SH-SY5Y (cell line): ENCODE measurements around the gene ANOS1.

ENCODE experiments used
- GATA2 ChIP-seq: IDR thresholded peaks from 2 replicates; pipeline ENCODE4 v1.6.1; 2011; ENCODE audit warnings: mild to moderate bottlenecking, low read depth, low read length
- GATA3 ChIP-seq: IDR thresholded peaks from 2 replicates; pipeline ENCODE4 v1.6.1; 2011; ENCODE audit warnings: low read depth, mild to moderate bottlenecking, low read length, moderate library complexity

The ANOS1 gene, protein sequence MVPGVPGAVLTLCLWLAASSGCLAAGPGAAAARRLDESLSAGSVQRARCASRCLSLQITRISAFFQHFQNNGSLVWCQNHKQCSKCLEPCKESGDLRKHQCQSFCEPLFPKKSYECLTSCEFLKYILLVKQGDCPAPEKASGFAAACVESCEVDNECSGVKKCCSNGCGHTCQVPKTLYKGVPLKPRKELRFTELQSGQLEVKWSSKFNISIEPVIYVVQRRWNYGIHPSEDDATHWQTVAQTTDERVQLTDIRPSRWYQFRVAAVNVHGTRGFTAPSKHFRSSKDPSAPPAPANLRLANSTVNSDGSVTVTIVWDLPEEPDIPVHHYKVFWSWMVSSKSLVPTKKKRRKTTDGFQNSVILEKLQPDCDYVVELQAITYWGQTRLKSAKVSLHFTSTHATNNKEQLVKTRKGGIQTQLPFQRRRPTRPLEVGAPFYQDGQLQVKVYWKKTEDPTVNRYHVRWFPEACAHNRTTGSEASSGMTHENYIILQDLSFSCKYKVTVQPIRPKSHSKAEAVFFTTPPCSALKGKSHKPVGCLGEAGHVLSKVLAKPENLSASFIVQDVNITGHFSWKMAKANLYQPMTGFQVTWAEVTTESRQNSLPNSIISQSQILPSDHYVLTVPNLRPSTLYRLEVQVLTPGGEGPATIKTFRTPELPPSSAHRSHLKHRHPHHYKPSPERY

DNA sequence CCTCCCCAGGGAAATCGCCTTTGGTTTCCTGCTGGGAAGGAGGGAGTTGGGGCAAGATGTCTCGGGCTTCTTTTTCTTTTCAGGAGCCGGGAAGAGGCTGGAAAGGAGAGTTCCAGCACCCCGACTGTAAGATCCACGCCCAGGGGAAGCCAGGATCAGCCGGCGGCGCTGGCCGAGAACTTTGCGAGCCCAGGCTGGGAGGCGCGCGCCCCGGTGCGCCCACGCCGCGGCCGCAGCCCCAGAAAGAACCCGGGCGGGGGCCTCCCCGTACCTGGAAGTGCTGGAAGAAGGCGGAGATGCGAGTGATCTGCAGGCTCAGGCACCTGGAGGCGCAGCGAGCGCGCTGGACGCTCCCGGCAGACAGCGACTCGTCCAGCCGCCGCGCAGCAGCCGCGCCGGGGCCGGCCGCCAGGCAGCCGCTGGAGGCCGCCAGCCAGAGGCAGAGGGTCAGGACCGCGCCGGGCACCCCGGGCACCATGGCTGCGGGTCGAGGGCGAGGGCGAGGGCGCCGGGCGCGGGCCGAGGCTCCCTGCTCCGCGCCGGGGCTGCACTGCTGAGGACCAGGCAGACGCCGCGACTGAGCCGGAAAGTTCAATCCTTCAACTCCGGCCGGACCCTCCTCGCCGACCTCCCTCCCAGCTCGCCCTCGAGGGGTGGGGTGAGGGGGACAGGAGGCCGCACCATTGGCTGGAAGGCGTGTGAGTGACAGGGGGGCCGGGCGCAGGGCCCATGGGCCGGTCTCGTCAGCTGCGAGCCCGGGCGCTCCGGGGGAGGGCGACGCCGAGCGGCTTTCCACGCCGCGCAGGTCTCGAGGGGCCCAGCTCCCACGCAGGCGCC, at the start of gene ANOS1:
TSS of gene ANOS1 (minus strand) at position 579 of the 837 bp plus-strand sequence. CDS start at position 478, 101 bp downstream.
- TF ChIP-seq GATA2 (no peak), GATA3 (no peak)

DNA sequence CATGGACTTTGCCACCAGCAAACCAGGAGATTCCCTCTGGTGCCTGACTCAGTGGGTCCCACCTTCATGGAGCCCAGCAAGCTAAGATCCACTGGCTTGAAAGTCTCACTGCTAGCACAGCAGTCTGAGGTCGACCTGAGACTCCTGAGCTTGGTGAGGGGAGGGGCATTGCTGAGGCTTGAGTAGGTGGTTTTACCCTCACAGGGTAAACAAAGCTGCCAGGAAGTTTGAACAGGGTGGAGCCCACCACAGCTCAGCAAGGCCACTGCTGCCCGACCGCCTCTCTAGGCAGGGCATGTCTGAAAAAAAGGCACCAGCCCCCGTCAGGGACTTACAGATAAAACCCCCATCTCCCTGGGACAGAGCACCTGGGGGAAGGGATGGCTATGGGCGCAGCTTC, 41.2 kb upstream of the ANOS1 start:
- no peak for TF ChIP-seq GATA2
- no peak for TF ChIP-seq GATA3

DNA sequence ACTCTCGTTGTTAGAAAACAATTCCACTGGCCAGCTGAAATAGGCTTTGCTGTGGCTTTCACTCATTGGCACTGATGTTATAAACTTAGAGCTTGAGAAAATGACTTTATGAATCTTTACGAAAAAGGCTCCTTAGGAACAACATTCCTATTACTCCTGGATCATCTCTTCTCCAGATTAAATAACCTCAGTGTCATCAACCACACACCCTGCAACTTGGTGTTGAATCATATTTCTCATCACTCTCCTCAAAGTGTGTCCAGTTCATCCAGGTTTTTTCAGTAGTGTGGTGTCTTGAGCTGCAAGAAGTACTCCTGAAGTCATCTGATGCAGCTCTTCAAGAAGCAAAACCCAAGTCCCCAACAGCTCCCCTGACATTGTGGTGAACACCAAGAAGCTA, 28.1 kb upstream of the ANOS1 start:
- TF ChIP-seq GATA2 = no peak
- TF ChIP-seq GATA3 = no peak

DNA sequence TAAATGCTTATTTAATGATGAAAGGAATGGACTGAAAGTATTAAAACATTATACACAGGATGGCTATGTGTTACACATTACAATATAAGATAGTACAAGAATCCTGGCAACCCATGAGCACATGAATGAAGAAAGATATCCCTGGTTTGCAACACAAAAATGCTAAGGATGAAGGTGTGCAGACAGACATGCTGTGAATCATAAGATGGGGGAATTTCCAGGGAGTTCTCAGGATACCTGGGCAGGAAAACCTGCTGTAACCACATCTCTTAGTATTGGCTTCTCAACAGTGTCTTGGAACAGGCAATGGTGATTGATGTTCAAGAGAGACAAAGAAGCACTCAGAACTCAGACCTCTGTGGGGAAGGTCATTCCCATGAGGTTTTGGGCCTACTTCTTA, 23.9 kb upstream of the ANOS1 start:
- TF ChIP-seq GATA2 (no peak), GATA3 (no peak)

DNA sequence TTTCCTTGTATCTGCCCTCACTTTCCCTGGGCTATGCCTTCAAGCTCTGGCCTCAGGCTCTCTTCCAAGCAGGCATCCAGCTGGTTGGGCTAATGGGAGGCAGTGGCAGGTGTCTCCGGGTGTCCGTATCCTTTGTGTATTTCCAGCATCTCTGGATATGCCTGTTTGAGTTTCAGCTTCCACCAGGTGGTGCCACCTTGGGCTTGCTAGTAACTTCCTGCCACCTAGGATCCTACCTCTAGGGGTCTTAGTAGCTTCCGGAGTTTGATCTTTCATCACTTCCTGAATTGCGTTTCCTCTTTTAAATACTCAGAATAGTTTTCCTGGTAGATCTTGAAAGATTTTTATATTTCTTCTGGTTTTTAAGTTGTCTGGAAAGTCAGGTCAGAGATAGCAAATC, 23.2 kb upstream of the ANOS1 start:
- TF ChIP-seq GATA3 (no peak), GATA2 (no peak)

DNA sequence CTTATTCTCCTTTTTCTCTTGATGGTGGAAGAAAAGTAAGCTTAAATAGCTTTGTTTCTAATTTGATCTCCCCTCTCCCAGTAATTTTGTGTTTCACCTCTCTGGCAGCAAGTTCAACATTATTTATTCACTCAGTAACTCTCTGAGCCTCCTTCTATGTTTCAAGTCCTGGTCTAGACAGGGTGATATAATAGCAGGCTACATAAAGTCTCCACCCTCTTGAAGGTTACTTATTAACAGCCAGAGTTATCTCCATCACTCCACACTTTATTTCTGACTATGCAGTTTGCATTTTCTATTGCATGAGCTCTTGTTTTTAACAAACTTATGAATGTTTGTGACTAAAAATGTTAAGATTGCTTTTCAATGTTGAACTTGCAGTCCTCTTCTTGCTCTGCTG, 17.8 kb upstream of the ANOS1 start:
- TF ChIP-seq GATA3 (no peak), GATA2 (no peak)

DNA sequence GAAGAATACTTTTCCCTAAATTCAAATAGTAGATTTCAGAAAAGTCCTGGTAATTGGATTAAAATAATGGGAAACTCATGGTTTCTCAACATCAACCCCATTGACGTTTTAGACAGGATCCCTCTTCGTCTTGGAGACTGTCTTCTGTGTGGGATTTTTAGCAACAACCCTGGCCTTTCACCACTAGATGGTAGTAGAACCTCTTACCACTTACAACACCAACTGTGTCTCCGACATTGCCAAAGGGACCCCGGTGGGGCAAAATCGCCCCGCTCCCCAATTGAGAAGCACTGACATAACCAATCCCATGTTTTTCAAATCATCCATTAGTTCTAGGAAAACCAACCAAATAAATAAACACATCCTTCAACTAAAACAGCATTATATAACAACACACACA, 16.9 kb upstream of the ANOS1 start:
- no peak for TF ChIP-seq GATA2

DNA sequence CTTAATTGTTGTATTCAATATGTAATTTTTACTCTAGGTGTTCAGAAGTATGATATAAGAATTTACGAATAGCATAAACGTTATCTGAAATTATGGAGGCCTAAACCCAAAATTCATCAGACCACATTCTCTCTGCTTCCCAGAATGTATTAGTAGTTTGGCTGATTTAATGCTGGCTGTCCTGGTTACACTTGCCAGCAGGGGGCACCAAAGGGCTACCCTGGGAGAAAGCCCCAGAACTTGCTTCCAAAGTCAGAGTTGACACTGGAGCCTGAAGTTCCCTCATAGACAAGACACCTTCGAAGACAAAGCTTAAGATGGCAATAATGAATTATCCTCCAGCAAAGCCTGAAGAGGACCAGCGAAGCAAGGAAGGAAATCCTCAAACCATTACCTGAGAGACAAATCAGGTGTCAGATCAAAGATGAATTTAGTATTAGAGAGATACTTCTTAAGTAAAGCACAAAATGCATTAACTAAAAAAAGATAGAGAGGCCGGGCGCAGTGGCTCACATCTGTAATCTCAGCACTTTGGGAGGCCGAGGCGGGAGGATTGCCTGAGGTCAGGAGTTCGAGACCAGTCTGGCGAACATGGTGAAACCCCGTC, 11.3 kb upstream of the ANOS1 start:
- TF ChIP-seq GATA2 (no peak), GATA3 (no peak)

DNA sequence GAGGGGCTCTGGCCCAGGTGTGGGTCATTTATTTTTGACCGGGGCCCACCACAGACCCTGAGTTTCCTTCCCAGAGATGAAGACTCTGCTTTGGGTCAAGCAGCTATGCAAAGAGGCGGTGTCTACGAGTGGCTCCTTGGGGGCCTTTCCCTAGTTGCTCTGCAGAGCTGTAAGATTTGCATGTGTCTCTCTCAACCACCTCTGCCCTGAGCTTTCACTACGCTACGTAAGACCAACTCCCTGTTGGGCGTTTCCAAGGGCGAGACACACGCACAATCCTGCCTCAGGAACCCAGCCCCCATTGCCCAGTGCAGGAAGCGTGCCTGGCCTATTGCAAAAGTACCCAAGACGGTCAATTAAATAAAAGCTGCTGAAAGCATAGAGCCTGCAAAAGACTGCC, 10.0 kb upstream of the ANOS1 start:
- TF ChIP-seq GATA3 (no peak), GATA2 (no peak)

DNA sequence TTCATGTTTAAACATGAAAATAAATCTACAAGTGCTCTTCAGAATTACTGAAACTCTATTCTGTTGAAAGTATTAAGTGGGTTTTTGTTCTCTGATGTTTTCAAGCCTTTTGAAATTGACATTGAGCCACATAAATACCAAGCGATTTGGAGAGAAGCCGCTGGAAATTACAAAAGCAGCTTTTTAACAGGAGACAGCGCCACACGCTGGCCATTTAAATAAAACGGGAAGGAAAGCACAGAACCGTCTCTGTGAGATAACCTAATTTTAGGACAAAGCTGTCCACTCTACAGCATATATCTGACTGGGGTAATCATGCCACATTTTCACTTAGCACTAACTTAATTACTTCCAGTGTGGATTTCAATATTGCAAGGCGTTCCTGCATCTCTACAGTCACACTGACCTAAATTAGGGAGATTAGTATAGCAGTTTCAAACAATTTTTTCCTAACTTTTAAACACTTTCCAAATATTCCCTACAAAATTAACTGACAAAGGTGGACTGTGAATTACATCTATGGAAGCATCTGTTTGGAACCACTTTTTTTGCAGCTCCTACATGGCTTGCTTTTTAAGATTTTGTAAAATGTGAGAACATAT, 6.8 kb upstream of the ANOS1 start:
- TF ChIP-seq GATA3 (no peak), GATA2 (no peak)

DNA sequence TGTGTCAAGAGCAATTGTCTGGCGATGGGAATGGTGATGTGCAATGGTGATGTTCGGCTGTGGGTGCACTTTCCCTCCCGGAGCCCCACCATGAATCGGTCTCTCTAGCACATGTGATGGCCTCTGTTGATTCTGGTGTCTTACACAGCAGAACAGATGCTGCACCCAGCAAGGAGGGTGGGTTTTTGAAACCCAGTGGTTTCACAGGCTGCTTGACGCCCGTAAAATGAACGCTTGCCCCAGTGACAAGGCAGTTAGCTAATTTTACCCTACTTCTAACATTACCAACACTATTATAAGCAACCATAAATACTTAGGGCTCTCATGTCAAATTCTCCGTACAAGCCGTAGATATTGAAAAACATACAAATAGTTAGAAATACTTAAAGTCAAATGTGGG, 5.9 kb upstream of the ANOS1 start:
- TF ChIP-seq GATA3 (no peak), GATA2 (no peak)

DNA sequence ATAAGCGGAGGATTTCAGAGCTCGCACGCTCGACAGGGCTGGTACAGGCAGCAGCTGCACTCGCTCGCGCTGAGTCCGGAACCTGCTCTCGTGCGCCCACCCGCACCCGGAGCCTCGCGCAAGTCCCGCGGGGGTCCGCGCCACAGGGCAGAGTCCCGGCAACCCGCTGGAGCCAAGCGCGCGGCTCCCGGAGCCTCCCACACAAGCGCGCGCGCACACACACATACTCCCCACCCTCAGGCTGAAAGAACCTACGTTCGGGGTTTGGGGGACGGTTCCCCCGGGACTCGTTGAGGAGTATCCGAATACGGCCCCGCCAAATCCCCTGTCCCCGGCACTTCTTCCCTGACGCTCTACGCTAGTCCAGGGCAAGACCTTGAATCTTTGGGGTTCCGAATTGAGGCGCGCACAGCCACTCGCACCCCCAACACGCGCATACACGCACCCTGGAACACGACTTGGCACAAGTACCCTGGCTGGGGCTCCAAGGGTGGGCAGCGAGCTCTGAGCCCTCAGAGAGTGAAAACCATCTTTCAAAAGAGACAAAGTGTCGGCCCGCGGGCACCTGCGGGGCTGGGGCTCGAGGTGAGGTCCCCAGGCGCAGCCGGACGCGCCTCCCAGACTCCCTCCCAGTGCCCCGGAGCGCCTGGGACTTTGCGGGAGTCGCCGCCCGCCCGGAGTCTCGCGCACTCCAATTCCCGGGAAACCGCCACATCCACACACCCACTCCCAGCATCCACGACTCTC, 952 bp downstream of the ANOS1 start:
- TF ChIP-seq GATA3 = no peak
- TF ChIP-seq GATA2 = no peak

DNA sequence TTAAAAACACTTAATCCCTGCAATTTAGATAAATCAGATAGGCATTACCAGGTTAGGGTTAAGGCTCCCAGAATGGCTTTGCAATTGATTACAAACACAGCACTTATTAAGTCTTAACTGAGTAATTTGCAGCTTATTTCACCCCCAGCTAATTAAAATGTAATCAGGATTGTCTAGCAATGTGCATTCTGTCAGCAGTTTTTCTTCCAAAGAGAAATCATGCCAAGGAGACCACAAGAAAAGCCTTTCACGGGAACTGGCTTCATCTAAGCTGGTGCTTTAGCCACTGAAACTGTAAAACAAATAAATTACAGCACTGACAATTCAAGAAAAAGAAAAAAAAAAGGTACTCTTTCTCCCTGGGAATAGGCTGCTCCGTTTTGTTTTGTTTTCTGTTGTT, 2.1 kb downstream of the ANOS1 start:
- TF ChIP-seq GATA2 = no peak
- TF ChIP-seq GATA3 = no peak
